SK-N-SH treated with all-trans-retinoic acid at 6 μM for 48 hours (cell line): ENCODE results near the gene TPRN.

Source experiments
- CSRNP3 ChIP-seq: fragments of 250-450 bp; sonication (Bioruptor Pico); IDR thresholded peaks from 2 replicates; pipeline ENCODE4 v1.5.1; 2021; ENCODE audit warnings: mild to moderate bottlenecking, moderate library complexity
- ESRRG ChIP-seq: fragments of 250-450 bp; sonication (Bioruptor Pico); IDR thresholded peaks from 2 replicates; pipeline ENCODE4 v1.6.1; 2021; ENCODE audit warnings: mild to moderate bottlenecking
- GLIS3 ChIP-seq: fragments of 250-450 bp; sonication (Bioruptor Pico); IDR thresholded peaks from 2 replicates; pipeline ENCODE4 v1.5.0; 2020; ENCODE audit warnings: mild to moderate bottlenecking, moderate library complexity
- ISL1 ChIP-seq: fragments of 250-450 bp; sonication (Bioruptor Pico); IDR thresholded peaks from 2 replicates; pipeline ENCODE4 v2.1.2; 2022; ENCODE audit warnings: mild to moderate bottlenecking, moderate library complexity
- PATZ1 ChIP-seq: fragments of 250-450 bp; sonication (Bioruptor Pico); IDR thresholded peaks from 2 replicates; pipeline ENCODE4 v1.8.0; 2020; ENCODE audit warnings: mild to moderate bottlenecking, moderate library complexity, borderline replicate concordance
- POU6F1 ChIP-seq: fragments of 250-450 bp; sonication (Bioruptor Pico); IDR thresholded peaks from 2 replicates; pipeline ENCODE4 v1.8.0; 2021; ENCODE audit warnings: low read depth, mild to moderate bottlenecking, moderate library complexity, borderline replicate concordance
- RARB ChIP-seq: fragments of 250-450 bp; sonication (Bioruptor Pico); IDR thresholded peaks from 2 replicates; pipeline ENCODE4 v1.8.0; 2021; ENCODE audit warnings: mild to moderate bottlenecking, moderate library complexity
- TCF4 ChIP-seq: fragments of 250-450 bp; sonication (Bioruptor Pico); IDR thresholded peaks from 2 replicates; pipeline ENCODE4 v1.8.0; 2021; ENCODE audit warnings: mild to moderate bottlenecking, moderate library complexity, borderline replicate concordance
- TOX ChIP-seq: fragments of 250-450 bp; sonication (Bioruptor Pico); IDR thresholded peaks from 2 replicates; pipeline ENCODE4 v1.8.0; 2021; ENCODE audit warnings: mild to moderate bottlenecking, moderate library complexity, borderline replicate concordance
- ZFP3 ChIP-seq: fragments of 250-450 bp; sonication (Bioruptor Pico); IDR thresholded peaks from 2 replicates; pipeline ENCODE4 v1.5.0; 2020; ENCODE audit warnings: mild to moderate bottlenecking, moderate library complexity
- ZFP30 ChIP-seq: fragments of 450-650 bp; formaldehyde crosslinking; IDR thresholded peaks from 2 replicates; pipeline ENCODE4 v1.5.0; 2022; ENCODE audit warnings: mild to moderate bottlenecking, moderate library complexity
- ZNF565 ChIP-seq: fragments of 450-650 bp; formaldehyde crosslinking; conservative IDR thresholded peaks from 2 replicates; pipeline ENCODE4 v1.5.0; 2020; ENCODE audit warnings: low read depth, mild to moderate bottlenecking, moderate library complexity
- ZNF8 ChIP-seq: fragments of 450-650 bp; formaldehyde crosslinking; IDR thresholded peaks from 2 replicates; pipeline ENCODE4 v1.5.0; 2020; ENCODE audit warnings: mild to moderate bottlenecking, moderate library complexity

- TF ChIP-seq ZFP30 (CRISPR knock-in tag) (no peak), POU6F1 (CRISPR knock-in tag) (no peak), PATZ1 (CRISPR knock-in tag) (no peak), CSRNP3 (CRISPR knock-in tag) (no peak), ZNF8 (CRISPR knock-in tag) (no peak), TCF4 (no peak), RARB (no peak), ZFP3 (CRISPR knock-in tag) (no peak), ESRRG (CRISPR knock-in tag) (no peak), TOX (CRISPR knock-in tag) (no peak), GLIS3 (CRISPR knock-in tag) (no peak), ISL1 (CRISPR knock-in tag) (no peak), ZNF565 (no peak)
Measured at GRCh38 chr9:137150617-137151457, 49.7 kb downstream of the TPRN start.
